Stimulated activated CD8-positive, alpha-beta memory T cell treated with anti-CD3 and anti-CD28 coated beads, Interleukin-2, amount 100 ng/mL, for 48 hours (primary cell): Measurements from ENCODE around the gene PTPRA.
"Not testable (repeated sequence)": the region's sequence is repeated elsewhere in the genome, so short reads cannot be mapped to it uniquely, and the experiment has no call there.

Experiments used
- DNase-seq, 2 donors: peaks; one replicate each; pipeline ENCODE4 v3.0.0-alpha.2; 2020; ENCODE audit warnings: low read depth in 2 of 2

Gene PTPRA

GRCh38 chr20:2888224-2888955 lies 15.1 kb downstream of the PTPRA start:
- DNase-seq, result no peak

DNA sequence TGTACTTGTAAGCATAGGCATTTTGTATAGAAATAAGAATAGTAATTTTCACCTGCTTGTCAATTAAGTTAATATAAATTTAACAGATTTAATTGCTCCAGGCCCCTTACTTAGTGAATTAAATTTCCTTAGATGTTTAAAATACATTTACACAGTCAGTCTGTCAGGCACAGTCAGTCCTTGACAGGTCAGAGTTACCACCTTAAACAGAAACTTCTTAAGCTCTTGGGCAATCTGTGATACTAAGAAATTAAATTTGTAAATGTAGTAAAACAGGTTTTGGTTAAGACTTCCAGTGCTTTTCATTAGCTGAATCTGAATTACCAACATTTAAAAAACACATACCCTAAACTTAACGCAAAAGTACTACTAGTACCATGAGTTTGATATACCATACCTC lies 15.9 kb downstream of the PTPRA start:
- no peak for DNase-seq

DNA sequence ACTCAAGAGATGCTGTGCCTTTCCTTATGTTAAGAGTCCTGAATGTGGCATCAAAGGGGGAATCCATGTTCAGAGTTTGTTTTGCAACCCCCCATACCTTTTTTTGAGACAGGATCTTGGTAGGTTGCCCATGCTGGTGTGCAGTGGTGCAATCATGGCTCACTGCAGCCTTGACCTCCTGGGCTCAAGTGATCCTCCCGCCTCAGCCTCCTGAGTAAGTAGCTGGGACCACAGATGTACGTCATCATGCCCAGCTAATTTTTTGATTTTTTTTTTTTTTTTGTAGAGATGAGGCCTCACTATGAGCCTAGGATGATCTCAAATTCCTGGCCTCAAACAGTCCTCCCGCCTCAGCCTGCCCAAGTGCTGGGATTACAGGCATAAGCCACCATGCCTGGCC lies 16.5 kb downstream of the PTPRA start:
- DNase-seq, result no peak

- no peak for DNase-seq
Measured at GRCh38 chr20:2890742-2891141, 17.5 kb downstream of the PTPRA start.

DNA sequence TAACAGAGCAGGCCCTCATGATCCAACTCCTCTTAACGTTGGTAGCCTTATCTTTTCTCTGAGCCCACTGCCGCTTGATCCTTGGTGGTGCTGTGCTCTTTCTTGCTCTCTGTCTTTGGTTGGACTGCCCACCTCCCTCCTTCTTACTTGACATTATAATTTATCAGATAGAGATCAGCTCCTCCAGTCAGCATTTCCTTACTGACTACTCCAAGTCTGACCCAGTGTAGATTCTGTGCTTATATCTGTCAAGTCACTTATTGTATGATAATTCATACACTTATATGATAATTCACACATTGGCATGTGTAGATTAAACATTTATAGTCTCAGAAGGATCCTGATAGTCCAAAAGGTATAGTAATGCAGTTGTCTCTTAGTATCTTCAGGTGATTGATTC lies 18.1 kb downstream of the PTPRA start:
- DNase-seq, result no peak

GRCh38 chr20:2892376-2892775 lies 19.1 kb downstream of the PTPRA start:
- no peak for DNase-seq

DNA sequence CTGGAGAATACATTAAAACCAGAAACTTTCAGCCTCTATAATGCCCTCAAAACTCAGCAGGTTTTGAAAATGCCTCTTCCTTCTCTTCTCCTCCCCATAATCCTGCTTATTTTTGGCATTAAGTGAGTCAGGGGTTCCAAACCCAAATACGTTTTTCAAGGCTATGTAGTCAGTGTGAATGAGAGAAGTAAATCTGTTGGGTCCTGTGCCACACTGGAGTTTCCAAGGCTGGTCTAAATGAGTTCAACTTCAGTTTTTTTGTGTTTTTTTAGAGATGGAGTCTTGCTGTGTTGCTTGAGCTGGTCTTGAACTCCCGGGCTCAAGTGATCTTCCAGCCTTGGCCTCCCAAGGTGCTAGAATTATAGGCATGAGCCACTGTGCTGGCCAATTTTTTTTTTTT lies 20.9 kb downstream of the PTPRA start:
- no peak for DNase-seq

DNA sequence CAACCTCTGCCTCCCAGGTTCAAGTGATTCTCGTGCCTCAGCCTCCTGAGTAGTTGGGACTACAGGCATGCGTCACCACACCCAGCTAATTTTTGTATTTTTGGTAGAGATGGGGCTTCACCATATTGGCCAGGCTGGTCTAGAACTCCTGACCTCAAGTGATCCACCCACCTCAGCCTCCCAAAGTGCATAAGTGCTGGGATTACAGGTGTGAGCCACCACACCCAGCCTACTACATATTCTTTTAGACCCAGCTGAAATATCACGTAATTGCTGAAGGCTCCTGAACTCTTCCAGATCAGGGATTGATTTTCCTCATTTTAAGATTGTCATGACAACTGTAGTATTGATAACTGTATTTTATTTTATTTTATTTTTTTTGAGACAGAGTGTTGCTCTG lies 21.9 kb downstream of the PTPRA start:
- DNase-seq, result not testable (repeated sequence)

- DNase-seq, result no peak
Measured at GRCh38 chr20:2899243-2899642, 26.0 kb downstream of the PTPRA start.

DNA sequence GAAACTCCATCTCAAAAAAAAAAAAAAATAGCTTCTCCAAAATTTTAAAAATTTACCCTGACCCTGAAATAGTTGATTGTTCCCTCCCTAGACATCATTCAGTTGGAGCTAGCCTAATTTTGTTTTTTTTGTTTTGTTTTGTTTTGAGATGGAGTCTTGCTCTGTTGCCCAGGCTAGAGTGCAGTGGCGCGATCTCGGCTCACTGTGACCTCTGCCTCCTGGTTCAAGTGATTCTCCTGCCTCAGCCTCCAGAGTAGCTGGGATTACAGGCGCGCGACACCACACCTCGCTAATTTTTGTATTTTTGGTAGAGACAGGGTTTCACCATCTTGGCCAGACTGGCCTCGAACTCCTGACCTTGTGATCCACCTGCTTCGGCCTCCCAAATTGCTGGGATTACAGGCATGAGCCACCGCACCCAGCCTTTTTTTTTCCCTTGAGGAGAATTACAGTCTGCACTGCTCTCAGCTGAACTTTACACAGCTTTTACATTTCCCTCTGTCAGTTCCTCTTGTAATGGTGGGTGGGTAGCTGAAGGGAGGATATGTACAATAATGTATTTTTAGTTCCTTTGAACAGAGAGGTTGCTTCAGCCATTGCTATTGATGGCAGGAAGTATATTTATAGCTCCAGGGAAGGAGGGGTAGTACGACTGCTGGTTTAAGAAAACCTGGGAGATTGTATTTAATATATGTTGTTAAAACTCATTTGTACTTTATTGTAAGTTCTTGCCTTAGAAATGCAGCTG lies 27.7 kb downstream of the PTPRA start:
- DNase-seq, result no peak

DNA sequence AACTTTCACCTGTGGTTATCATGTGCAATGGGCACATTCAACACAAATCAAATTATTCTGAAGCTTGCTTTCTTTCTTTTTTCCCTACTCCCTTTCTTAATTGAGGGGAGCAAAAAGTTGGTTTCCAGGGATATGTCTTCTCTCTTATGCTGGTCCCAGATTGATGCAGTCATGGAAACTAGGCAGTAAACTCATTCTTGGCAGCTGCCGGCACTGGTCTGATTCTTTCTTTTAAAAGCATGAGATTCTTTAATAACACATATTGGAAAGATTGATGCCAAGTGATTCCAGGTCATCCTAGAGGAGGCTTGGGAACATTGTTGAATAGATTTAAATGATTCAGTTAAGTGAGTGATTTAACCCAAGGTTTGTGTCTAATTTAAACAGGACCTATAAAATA lies 29.0 kb downstream of the PTPRA start:
- no peak for DNase-seq

GRCh38 chr20:2902818-2903217 lies 29.5 kb downstream of the PTPRA start:
- DNase-seq, result no peak

GRCh38 chr20:2903686-2904085 lies 30.4 kb downstream of the PTPRA start:
- no peak for DNase-seq

DNA sequence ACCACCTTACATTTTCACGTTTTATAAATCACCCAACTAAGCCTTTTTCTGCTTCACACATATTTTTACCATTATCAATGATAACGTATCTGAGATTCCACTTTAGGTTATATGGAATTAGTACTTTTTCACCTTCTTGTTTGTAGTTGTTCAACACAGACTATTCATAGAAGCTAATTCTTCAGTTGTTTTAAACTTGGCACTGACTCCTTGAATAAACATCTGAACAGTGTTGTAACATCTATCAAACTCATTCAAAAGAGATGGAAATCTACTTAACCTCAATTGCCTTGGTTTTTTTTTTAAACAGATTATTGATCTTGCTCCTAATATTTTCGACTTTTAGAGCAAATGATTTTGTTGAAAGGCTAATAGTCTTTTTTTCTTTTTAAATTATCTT lies 34.2 kb downstream of the PTPRA start:
- DNase-seq, result no peak

DNA sequence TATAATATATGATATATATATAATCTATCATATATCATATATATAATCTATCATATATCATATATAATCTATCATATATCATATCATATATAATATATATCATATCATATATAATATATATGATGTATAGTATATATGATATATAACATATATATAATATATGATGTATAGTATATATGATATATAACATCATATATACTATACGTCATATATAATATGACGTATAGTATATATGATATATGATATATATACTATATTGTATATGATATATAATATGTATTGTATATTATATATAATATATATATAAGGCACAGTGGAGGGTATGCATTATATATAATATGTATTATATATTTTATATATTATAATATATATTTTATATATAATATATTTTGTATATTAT lies 36.7 kb downstream of the PTPRA start:
- DNase-seq, result no peak

DNA sequence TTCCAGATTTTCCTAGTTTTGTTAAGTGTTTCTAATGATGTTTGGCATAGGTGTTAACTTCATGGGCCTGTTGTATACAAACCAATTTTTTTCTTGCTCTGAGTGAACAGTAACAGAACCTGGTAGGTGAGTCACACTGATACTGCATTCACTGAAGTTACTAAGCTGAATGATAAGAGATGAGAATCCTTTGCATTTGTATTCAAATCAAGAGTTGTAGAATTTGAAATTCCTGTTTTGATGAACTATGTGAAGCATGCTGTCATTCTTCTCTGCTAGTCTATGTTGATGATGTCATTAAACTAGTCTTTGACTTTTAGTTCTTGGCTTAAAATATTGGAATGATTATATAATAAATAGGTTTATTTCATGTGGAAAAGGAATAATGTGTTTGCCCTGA lies 37.9 kb downstream of the PTPRA start:
- no peak for DNase-seq

DNA sequence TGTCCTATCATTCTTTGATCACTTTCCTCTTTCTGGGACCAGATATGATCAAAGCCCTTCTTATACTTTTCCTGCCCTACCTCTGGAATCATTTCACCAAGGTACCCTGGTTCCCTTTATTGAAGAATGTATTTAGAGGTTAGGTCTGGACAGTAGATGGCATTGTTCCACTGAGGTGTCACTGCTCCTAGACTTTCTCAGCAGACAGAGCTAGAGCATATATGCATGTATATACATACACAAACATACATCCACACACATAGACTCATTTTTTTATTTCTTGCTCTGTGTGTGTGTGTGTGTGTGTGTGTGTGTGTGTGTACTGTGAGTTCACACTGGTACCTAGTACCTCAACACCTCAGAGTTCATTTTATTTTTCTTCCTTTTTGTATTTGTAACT lies 40.9 kb downstream of the PTPRA start:
- no peak for DNase-seq

GRCh38 chr20:2917266-2917665 lies 44.0 kb downstream of the PTPRA start:
- DNase-seq, result no peak

DNA sequence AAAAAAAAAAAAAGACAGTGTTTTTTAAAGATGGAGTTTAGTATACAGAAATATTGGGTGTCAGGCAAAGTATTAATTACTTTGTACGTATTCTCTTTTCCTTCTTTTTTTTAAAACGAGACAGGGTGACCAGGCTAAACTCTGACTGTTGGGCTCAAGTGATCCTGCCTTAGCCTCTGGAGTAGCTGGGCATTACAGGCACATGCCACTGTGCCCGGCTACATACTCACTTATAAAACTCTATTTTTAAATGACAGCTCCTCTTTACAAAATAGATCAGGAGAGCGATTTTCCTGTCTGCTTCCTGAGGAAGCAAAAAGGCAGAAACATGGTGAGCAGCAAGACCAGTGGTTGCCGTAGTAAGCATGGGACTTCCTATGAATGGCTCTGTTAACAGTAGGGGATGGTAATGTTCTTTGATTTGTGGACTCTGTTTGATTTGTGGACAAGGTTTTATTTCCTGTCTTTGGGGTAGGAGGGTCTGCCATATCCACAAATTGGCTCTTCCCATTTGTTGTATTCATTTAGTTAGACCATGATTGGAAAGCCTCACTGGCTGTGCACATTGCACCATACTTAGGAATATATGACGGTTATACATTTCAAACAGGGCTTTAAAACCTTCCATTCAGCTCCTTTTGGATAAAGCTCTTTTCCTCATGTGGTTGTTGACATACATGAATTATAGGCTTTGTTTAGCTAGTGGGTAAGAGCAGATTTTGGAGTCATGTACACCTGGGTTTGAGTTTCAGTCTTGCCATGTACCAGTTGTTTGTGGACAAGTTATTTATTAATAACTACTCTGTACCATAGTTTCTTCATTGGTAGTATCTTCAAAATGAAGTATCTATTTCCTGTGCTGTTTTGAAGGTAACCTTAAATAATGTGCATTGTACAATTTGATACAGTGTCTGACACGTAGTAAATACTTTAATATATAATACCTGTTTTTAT lies 45.1 kb downstream of the PTPRA start:
- no peak for DNase-seq

DNA sequence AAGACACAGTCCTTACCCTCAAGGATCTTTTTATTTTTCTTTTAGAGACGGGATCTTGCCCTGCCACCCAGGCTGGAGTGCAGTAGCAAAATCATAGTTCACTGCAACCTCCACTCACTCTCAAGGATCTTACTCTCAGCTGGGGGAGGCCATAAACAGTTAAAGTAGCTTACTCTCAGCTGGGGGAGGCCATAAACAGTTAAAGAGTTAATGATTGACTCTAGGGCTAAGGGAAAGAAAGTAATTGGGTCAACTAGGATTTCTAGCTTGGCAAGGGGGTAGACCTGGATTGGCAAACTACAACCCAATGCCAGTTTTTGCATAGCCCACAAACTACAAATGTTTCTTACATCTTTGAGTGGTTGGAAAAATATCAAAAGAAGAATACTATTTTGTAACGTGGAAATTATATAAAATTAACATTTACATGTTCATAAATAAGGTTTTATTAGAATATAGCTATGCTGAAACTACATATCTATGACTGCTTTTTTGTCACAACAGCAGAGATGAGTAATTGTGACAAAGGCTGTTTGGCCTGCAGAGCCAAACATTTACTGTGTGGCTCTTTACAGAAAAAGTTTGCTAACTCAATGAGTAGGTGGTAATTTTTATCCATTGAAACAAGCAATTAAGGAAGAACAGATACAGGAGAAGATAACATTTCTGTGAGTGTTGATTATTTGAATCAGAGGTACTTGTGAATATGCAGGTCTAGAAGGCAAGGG lies 46.4 kb downstream of the PTPRA start:
- no peak for DNase-seq

GRCh38 chr20:2920473-2920872 lies 47.2 kb downstream of the PTPRA start:
- DNase-seq, result no peak

- no peak for DNase-seq
Measured at GRCh38 chr20:2921506-2921905, 48.2 kb downstream of the PTPRA start.
